ENCODE measurements around the gene SMARCAL1. TPM values are rescaled to one million over a fixed set of nuclear protein-coding genes. Genes with fewer than 3 reads are reported as not detected.

The SMARCAL1 gene
- total and polyA plus RNA-seq, 2 of the 4 experiments (the other 2 are of a cell fraction): 13.6 to 21.0 TPM

- no peak overlapping the region for H2AK5ac ChIP-seq (ENCODE audit: low read depth, low read length)
- BruUV-seq (replicated peaks): no TSS peak
- no peak overlapping the region for H3K23ac ChIP-seq (ENCODE audit: low read depth, low read length)
- H2BK5ac ChIP-seq (ENCODE audit: low read depth, low read length, poor library complexity, severe bottlenecking): no peak overlapping the region
- H4K5ac ChIP-seq (ENCODE audit: low read depth, low read length): no peak overlapping the region
- peaks cover 18% of the 10 kb centered on the region for H3K36me3 ChIP-seq (ENCODE audit: control insufficient read depth, insufficient read depth, low read length)
- POLR2A ChIA-PET (ENCODE audit: unreplicated experiment): no interaction called here
- H3K4me2 ChIP-seq (ENCODE audit: low read depth, low read length): no peak overlapping the region
- H4K91ac ChIP-seq (ENCODE audit: insufficient read depth, low read depth, low read length): no peak overlapping the region
- H4K20me1 ChIP-seq (ENCODE audit: insufficient read depth, low read length): no peaks in the 10 kb centered on the region
- no peak overlapping the region for H3K4ac ChIP-seq (ENCODE audit: low read depth, low read length)
- no peaks in the 10 kb centered on the region for H3K79me1 ChIP-seq (ENCODE audit: low read depth in 1 of 2, low read length in 2 of 2)
- H3K14ac ChIP-seq (replicated peaks; ENCODE audit: low read depth, low read length): no peak overlapping the region
- H2AFZ ChIP-seq (replicated peaks; ENCODE audit: low read length, poor library complexity): no peak overlapping the region
- H3K18ac ChIP-seq (ENCODE audit: low read depth, low read length): no peak overlapping the region
- dilution Hi-C loops (cut with HindIII; ENCODE audit: low sequenced_read_pairs, unreplicated experiment): no loop called here
- no peak overlapping the region for H3K9ac ChIP-seq (ENCODE audit: low read depth, low read length)
- H3K4me3 ChIP-seq (ENCODE audit: insufficient read depth, low read depth, low read length): no peak overlapping the region
- H2BK20ac ChIP-seq (ENCODE audit: low read depth, low read length): no peak overlapping the region
- TF ChIP-seq, protein P1, sequence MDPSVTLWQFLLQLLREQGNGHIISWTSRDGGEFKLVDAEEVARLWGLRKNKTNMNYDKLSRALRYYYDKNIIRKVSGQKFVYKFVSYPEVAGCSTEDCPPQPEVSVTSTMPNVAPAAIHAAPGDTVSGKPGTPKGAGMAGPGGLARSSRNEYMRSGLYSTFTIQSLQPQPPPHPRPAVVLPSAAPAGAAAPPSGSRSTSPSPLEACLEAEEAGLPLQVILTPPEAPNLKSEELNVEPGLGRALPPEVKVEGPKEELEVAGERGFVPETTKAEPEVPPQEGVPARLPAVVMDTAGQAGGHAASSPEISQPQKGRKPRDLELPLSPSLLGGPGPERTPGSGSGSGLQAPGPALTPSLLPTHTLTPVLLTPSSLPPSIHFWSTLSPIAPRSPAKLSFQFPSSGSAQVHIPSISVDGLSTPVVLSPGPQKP (IDR thresholded peaks at IDR 0.05; ENCODE audit: borderline replicate concordance, low read depth, low read length): no peak
- no peak for TF ChIP-seq POLR2A (IDR thresholded peaks at IDR 0.05; ENCODE audit: low read depth, low read length)
- TF ChIP-seq MXI1 (IDR thresholded peaks at IDR 0.05; ENCODE audit: borderline replicate concordance, low read depth, low read length): no peak
- no peak for TF ChIP-seq FOS (IDR thresholded peaks at IDR 0.05; ENCODE audit: low read depth, low read length)
- no peak for TF ChIP-seq NFE2L2 (IDR thresholded peaks at IDR 0.05; ENCODE audit: low read depth, low read length)
- TF ChIP-seq RAD21 (IDR thresholded peaks at IDR 0.05; ENCODE audit: low read length): no peak
- no peak for TF ChIP-seq SMC3 (IDR thresholded peaks at IDR 0.05; ENCODE audit: low read depth, low read length)
- TF ChIP-seq MAZ (IDR thresholded peaks at IDR 0.05; ENCODE audit: borderline replicate concordance, low read depth, low read length): no peak
- TF ChIP-seq RCOR1 (IDR thresholded peaks at IDR 0.05; ENCODE audit: insufficient replicate concordance, low read length): no peak
- TF ChIP-seq, protein P2, sequence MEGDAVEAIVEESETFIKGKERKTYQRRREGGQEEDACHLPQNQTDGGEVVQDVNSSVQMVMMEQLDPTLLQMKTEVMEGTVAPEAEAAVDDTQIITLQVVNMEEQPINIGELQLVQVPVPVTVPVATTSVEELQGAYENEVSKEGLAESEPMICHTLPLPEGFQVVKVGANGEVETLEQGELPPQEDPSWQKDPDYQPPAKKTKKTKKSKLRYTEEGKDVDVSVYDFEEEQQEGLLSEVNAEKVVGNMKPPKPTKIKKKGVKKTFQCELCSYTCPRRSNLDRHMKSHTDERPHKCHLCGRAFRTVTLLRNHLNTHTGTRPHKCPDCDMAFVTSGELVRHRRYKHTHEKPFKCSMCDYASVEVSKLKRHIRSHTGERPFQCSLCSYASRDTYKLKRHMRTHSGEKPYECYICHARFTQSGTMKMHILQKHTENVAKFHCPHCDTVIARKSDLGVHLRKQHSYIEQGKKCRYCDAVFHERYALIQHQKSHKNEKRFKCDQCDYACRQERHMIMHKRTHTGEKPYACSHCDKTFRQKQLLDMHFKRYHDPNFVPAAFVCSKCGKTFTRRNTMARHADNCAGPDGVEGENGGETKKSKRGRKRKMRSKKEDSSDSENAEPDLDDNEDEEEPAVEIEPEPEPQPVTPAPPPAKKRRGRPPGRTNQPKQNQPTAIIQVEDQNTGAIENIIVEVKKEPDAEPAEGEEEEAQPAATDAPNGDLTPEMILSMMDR (conservative IDR thresholded peaks at IDR 0.05; ENCODE audit: low read depth, low read length): no peak
- no peak for TF ChIP-seq CEBPB (IDR thresholded peaks at IDR 0.05; ENCODE audit: low read depth, low read length)
- TF ChIP-seq USF2 (IDR thresholded peaks at IDR 0.05; ENCODE audit: low read depth, low read length): no peak
- TF ChIP-seq CHD1 (IDR thresholded peaks at IDR 0.05; ENCODE audit: low read depth, low read length): no peak
- TF ChIP-seq MAFK (IDR thresholded peaks at IDR 0.05; ENCODE audit: low read depth, low read length): no peak
- TF ChIP-seq RFX5 (IDR thresholded peaks at IDR 0.05; ENCODE audit: low read depth, low read length): no peak
- TF ChIP-seq BHLHE40 (IDR thresholded peaks at IDR 0.05; ENCODE audit: low read depth, low read length): no peak
- intact Hi-C loops (cut with micrococcal nuclease): no loop called here
- H2BK120ac ChIP-seq (ENCODE audit: low read depth, low read length): no peak overlapping the region
- ATAC-seq (ENCODE audit: low read depth) (no peak), DNase-seq (no peak)
- H3K9me3 ChIP-seq (ENCODE audit: control insufficient read depth, insufficient read depth, low read length): no peaks in the 10 kb centered on the region
- no peak overlapping the region for H4K8ac ChIP-seq (ENCODE audit: low read depth in 2 of 2, low read length in 2 of 2)
- H3K4me1 ChIP-seq (ENCODE audit: control insufficient read depth, insufficient read depth, low read length): no peaks in the 10 kb centered on the region
- H2BK15ac ChIP-seq (ENCODE audit: low read depth, low read length): no peak overlapping the region
- H3K27me3 ChIP-seq (ENCODE audit: control insufficient read depth, insufficient read depth, low read length): no peaks in the 10 kb centered on the region
- CTCF ChIA-PET: no interaction called here
- no peak overlapping the region for H2AK9ac ChIP-seq (replicated peaks; ENCODE audit: low read depth, low read length, poor library complexity)
- no peak overlapping the region for H3K56ac ChIP-seq (ENCODE audit: extremely low read depth, insufficient read depth, low read length)
- no peaks in the 10 kb centered on the region for H3K9me1 ChIP-seq (ENCODE audit: insufficient read depth, low read length)
- no peak overlapping the region for H3K27ac ChIP-seq (ENCODE audit: insufficient read depth, low read length)
- in situ Hi-C loops (cut with MboI; ENCODE audit: low sequenced_read_pairs): no loop called here
Observed at GRCh38 chr2:216469661-216470060, 57.4 kb downstream of the SMARCAL1 start.

All from IMR-90 (cell line).